Lower leg skin (tissue), 4 donors: ENCODE results near the gene FKBP1A. TPM values are rescaled to one million over a fixed set of nuclear protein-coding genes. Genes with fewer than 3 reads are reported as not detected.

Experiments
- DNase-seq, 2 donors: peaks; one replicate each; pipeline ENCODE4 v3.0.0-alpha.2; 2019; ENCODE audit warnings: low spot score in 2 of 2
- H3K4me3 ChIP-seq: fragments of 200-600 bp; sonication (generic); 2 replicates; pipeline ENCODE4 v1.5.1; 2017; ENCODE audit warnings: mild to moderate bottlenecking, low read depth; ENCODE audit not compliant: poor library complexity, severe bottlenecking
- CTCF ChIP-seq, 3 donors: fragments of 450-650 bp; IDR thresholded peaks; one replicate each; pipeline ENCODE4 v1.5.1; 2016; ENCODE audit warnings: antibody characterized with exemption in 3 of 3, mild to moderate bottlenecking in 3 of 3, moderate library complexity in 2 of 3
- POLR2A ChIP-seq, 2 donors: fragments of 450-650 bp; IDR thresholded peaks; one replicate each; pipeline ENCODE4 v1.6.1; 2016 to 2017; ENCODE audit warnings: antibody characterized with exemption in 2 of 2, mild to moderate bottlenecking in 1 of 2, moderate library complexity in 1 of 2
- WGBS, 2 donors: methylation state at CpG; one replicate each; pipeline ENCODE4 v1.1.5; 2018; 5-methylcytosine and 5-hydroxymethylcytosine counted together
- intact Hi-C: fragments of 100-400 bp; cut with DNase I; formaldehyde crosslinking; loops from one replicate; pipeline ENCODE4 v1.15.0; 2023; ENCODE audit warnings: low total_unique reads
- total RNA-seq, 4 donors: library from RNA; depleted of rRNA; stranded (reverse); fragments of >200 nt; gene quantifications; one replicate each; pipeline ENCODE4 v1.1.0, GENCODE V29; 2016

FKBP1A gene
- total RNA-seq, 4 donors from 2014 or later: 72.6 to 133 (median 87.5) TPM

- H3K4me3 ChIP-seq: no peak overlapping the region
- intact Hi-C loops: no loop called here
- WGBS, 2 donors: 74 to 78% methylated on average over 12 of the region's 12 CpGs
- TF ChIP-seq CTCF (IDR thresholded peaks at IDR 0.05): no peak
- TF ChIP-seq POLR2A (IDR thresholded peaks at IDR 0.05): no peak
- DNase-seq: peak in 1 of 2 donors; percentile 70
Measured at GRCh38 chr20:1323830-1324597, 68.8 kb downstream of the FKBP1A start.

- intact Hi-C loops: no loop called here
- no peak overlapping the region for H3K4me3 ChIP-seq
- 60 to 64% methylated on average over 6 of the region's 6 CpGs for WGBS, 2 donors
- DNase-seq: peak in 1 of 2 donors; percentile 72
- TF ChIP-seq POLR2A (IDR thresholded peaks at IDR 0.05): no peak
- TF ChIP-seq CTCF (IDR thresholded peaks at IDR 0.05): no peak
Measured at GRCh38 chr20:1323256-1323655, 69.6 kb downstream of the FKBP1A start.

- intact Hi-C loops: no loop called here
- no peak overlapping the region for H3K4me3 ChIP-seq
- DNase-seq: peak in 1 of 2 donors; percentile 89
- WGBS, 2 donors: 39 to 44% methylated on average over 11 of the region's 11 CpGs
- TF ChIP-seq POLR2A (IDR thresholded peaks at IDR 0.05): no peak
- no peak for TF ChIP-seq CTCF (IDR thresholded peaks at IDR 0.05)
Measured at GRCh38 chr20:1322511-1323245, 70.2 kb downstream of the FKBP1A start.

- no peak for DNase-seq
- intact Hi-C loops: no loop called here
- no peak overlapping the region for H3K4me3 ChIP-seq
- WGBS, 2 donors: 63 to 76% methylated on average over 4 of the region's 4 CpGs
- TF ChIP-seq POLR2A (IDR thresholded peaks at IDR 0.05) (no peak), CTCF (IDR thresholded peaks at IDR 0.05) (no peak)
Measured at GRCh38 chr20:1321654-1321939, 71.3 kb downstream of the FKBP1A start.

- no peak overlapping the region for H3K4me3 ChIP-seq
- intact Hi-C loops: no loop called here
- TF ChIP-seq POLR2A (IDR thresholded peaks at IDR 0.05) (no peak), CTCF (IDR thresholded peaks at IDR 0.05) (no peak)
- 74 to 75% methylated on average over 17 of the region's 17 CpGs for WGBS, 2 donors
- DNase-seq: peak in 1 of 2 donors; percentile 83
Measured at GRCh38 chr20:1320902-1321653, 71.8 kb downstream of the FKBP1A start.
